Caco-2 (cell line): ENCODE measurements around the gene CAPN3. TPM values are rescaled to one million over a fixed set of nuclear protein-coding genes. Genes with fewer than 3 reads are reported as not detected.

ENCODE experiments used
- BruUV-seq: library from RNA; stranded (reverse); fragments of 400-500 nt; replicated peaks from 2 replicates; lab custom pipeline; 2021; lab: Mats Ljungman, UMichigan
- CTCF ChIA-PET: fragments of 300-600 bp; sonication (Branson Sonifier 250); formaldehyde crosslinking; loops from one replicate; lab custom pipeline; 2022; ENCODE audit warnings: antibody characterized with exemption; lab: Charles Lee
- POLR2A ChIA-PET: fragments of 300-600 bp; sonication (Branson Sonifier 250); formaldehyde crosslinking; loops from one replicate; lab custom pipeline; 2022; ENCODE audit warnings: antibody characterized with exemption; lab: Charles Lee
- DNase-seq, 2 experiments: peaks; one replicate each; pipeline versions ENCODE4 v3.0.0 to v3.0.0-alpha.2; 2020 to 2022
- H3K27me3 ChIP-seq: replicated peaks from 2 replicates; pipeline ENCODE4 v1.6.0; 2011; ENCODE audit warnings: low read length; ENCODE audit not compliant: control insufficient read depth, insufficient read depth
- H3K36me3 ChIP-seq: 2 replicates; pipeline ENCODE4 v1.5.1; 2011; ENCODE audit warnings: low read length; ENCODE audit not compliant: control insufficient read depth, insufficient read depth
- H3K4me1 ChIP-seq: fragments of 250-450 bp; sonication (Bioruptor Pico); 2 replicates; pipeline ENCODE4 v1.5.1; 2020; ENCODE audit warnings: mild to moderate bottlenecking
- H3K4me3 ChIP-seq: 2 replicates; pipeline ENCODE4 v1.5.1; 2011; ENCODE audit warnings: low read depth, mild to moderate bottlenecking, control low read depth, low read length
- H3K9me3 ChIP-seq: fragments of 250-450 bp; sonication (Bioruptor Pico); 2 replicates; pipeline ENCODE4 v1.5.1; 2020; ENCODE audit warnings: mild to moderate bottlenecking, moderate library complexity
- H3K27ac Mint-ChIP-seq: one replicate; pipeline ENCODE4 v1.8.0; 2022; ENCODE audit warnings: mixed read lengths; ENCODE audit not compliant: unreplicated experiment
- H3K27me3 Mint-ChIP-seq: one replicate; pipeline ENCODE4 v1.8.0; 2022; ENCODE audit warnings: mixed read lengths; ENCODE audit not compliant: insufficient read depth, unreplicated experiment
- H3K36me3 Mint-ChIP-seq: one replicate; pipeline ENCODE4 v1.8.0; 2022; ENCODE audit warnings: mild to moderate bottlenecking, mixed read lengths; ENCODE audit not compliant: insufficient read depth, unreplicated experiment
- H3K4me1 Mint-ChIP-seq: one replicate; pipeline ENCODE4 v1.8.0; 2022; ENCODE audit warnings: low read depth, mixed read lengths; ENCODE audit not compliant: unreplicated experiment
- H3K4me3 Mint-ChIP-seq: one replicate; pipeline ENCODE4 v1.8.0; 2022; ENCODE audit warnings: mild to moderate bottlenecking, moderate library complexity, mixed read lengths; ENCODE audit not compliant: unreplicated experiment
- H3K9me3 Mint-ChIP-seq: one replicate; pipeline ENCODE4 v1.8.0; 2022; ENCODE audit warnings: mixed read lengths; ENCODE audit not compliant: unreplicated experiment
- CTCF ChIP-seq, 2 experiments: fragments of 200-600 bp in 1 of 2; IDR thresholded peaks; 1 replicate in 1 of 2; 2 replicates in 1 of 2; pipeline versions ENCODE4 v1.5.1 to v1.8.0; 2011 to 2022; ENCODE audit warnings: antibody characterized with exemption in 1 of 2, control low read depth in 1 of 2, inconsistent platforms in 1 of 2, low read depth in 1 of 2, low read length in 1 of 2, mild to moderate bottlenecking in 1 of 2, moderate library complexity in 1 of 2; ENCODE audit not compliant: insufficient read depth in 1 of 2, severe bottlenecking in 1 of 2, unreplicated experiment in 1 of 2
- intact Hi-C: fragments of 100-400 bp; cut with micrococcal nuclease; formaldehyde crosslinking; loops from one replicate; pipeline ENCODE4 v1.10.0; 2022; ENCODE audit not compliant: unreplicated experiment
- total RNA-seq: library from RNA; stranded (reverse); gene quantifications from 2 replicates; pipeline ENCODE4 v1.2.3, GENCODE V29; 2022

The CAPN3 gene
- total RNA-seq, 1 experiment from 2014 or later, result 0.66 TPM

GRCh38 chr15:42345504-42345903, 13.8 kb upstream of the CAPN3 start:
- H3K27me3 ChIP-seq, result no peaks in the 10 kb centered on the region
- no peak for DNase-seq
- H3K36me3 ChIP-seq, result no peaks in the 10 kb centered on the region
- Mint-ChIP-seq H3K9me3 (no peaks in the 10 kb centered on the region), H3K36me3 (no peaks in the 10 kb centered on the region), H3K27me3 (no peaks in the 10 kb centered on the region), H3K4me1 (no peaks in the 10 kb centered on the region), H3K4me3 (no peak overlapping the region), H3K27ac (no peak overlapping the region)
- intact Hi-C loops, result no loop called here
- ChIA-PET CTCF (no interaction called here), POLR2A (no interaction called here)
- no TSS peak for BruUV-seq
- no peak for TF ChIP-seq CTCF (IDR thresholded peaks at IDR 0.05; ENCODE audit: insufficient read depth in 1 of 2, low read depth in 1 of 2, low read length in 1 of 2, severe bottlenecking in 1 of 2, unreplicated experiment in 1 of 2)
- no peaks in the 10 kb centered on the region for H3K4me1 ChIP-seq
- no peaks in the 10 kb centered on the region for H3K9me3 ChIP-seq
- no peak overlapping the region for H3K4me3 ChIP-seq

GRCh38 chr15:42348083-42348482, 11.2 kb upstream of the CAPN3 start:
- Mint-ChIP-seq H3K9me3 (no peaks in the 10 kb centered on the region), H3K27me3 (no peaks in the 10 kb centered on the region), H3K4me3 (no peak overlapping the region), H3K4me1 (no peaks in the 10 kb centered on the region), H3K36me3 (no peaks in the 10 kb centered on the region), H3K27ac (no peak overlapping the region)
- Histone ChIP-seq H3K9me3 (no peaks in the 10 kb centered on the region), H3K36me3 (no peaks in the 10 kb centered on the region), H3K4me3 (no peak overlapping the region), H3K4me1 (no peaks in the 10 kb centered on the region), H3K27me3 (no peaks in the 10 kb centered on the region)
- ChIA-PET CTCF (no interaction called here), POLR2A (no interaction called here)
- no peak for DNase-seq
- no TSS peak for BruUV-seq
- intact Hi-C loops, result no loop called here
- TF ChIP-seq CTCF (IDR thresholded peaks at IDR 0.05; ENCODE audit: insufficient read depth in 1 of 2, low read depth in 1 of 2, low read length in 1 of 2, severe bottlenecking in 1 of 2, unreplicated experiment in 1 of 2), result no peak

GRCh38 chr15:42349186-42349585, 10.1 kb upstream of the CAPN3 start:
- CTCF ChIA-PET, result no interaction called here
- Mint-ChIP-seq H3K4me3 (no peak overlapping the region), H3K27me3 (no peaks in the 10 kb centered on the region), H3K4me1 (no peaks in the 10 kb centered on the region), H3K27ac (no peak overlapping the region), H3K9me3 (no peaks in the 10 kb centered on the region), H3K36me3 (no peaks in the 10 kb centered on the region)
- Histone ChIP-seq H3K4me3 (no peak overlapping the region), H3K9me3 (no peaks in the 10 kb centered on the region), H3K4me1 (no peaks in the 10 kb centered on the region), H3K27me3 (no peaks in the 10 kb centered on the region), H3K36me3 (no peaks in the 10 kb centered on the region)
- TF ChIP-seq CTCF (IDR thresholded peaks at IDR 0.05; ENCODE audit: insufficient read depth in 1 of 2, low read depth in 1 of 2, low read length in 1 of 2, severe bottlenecking in 1 of 2, unreplicated experiment in 1 of 2), result no peak
- no TSS peak for BruUV-seq
- POLR2A ChIA-PET, result no interaction called here
- no peak for DNase-seq
- intact Hi-C loops, result no loop called here
